ENCODE measurements around the gene ATP13A2.

Gene ATP13A2

GRCh38 chr1:17033481-17033880 lies 21.8 kb upstream of the ATP13A2 start:
- H3K36me3 ChIP-seq (ENCODE audit: control insufficient read depth in 5 of 5, insufficient read depth in 5 of 5, low read length in 5 of 5) = peaks cover 9 to 44% (median 27%) of the 10 kb centered on the region in 5 donors
- H3K9ac ChIP-seq (ENCODE audit: low read length in 5 of 5) = no peak overlapping the region
- H3K27me3 ChIP-seq (ENCODE audit: control insufficient read depth in 5 of 5, insufficient read depth in 4 of 5, low read length in 5 of 5) = no peaks in the 10 kb centered on the region
- no peak overlapping the region for H3K27ac ChIP-seq (ENCODE audit: low read depth, low read length)
- H3K4me3 ChIP-seq (ENCODE audit: low read depth in 1 of 5, low read length in 5 of 5) = no peak overlapping the region
- peaks cover 0 to 7% (median 0%) of the 10 kb centered on the region in 5 donors for H3K4me1 ChIP-seq (ENCODE audit: control insufficient read depth in 5 of 5, insufficient read depth in 5 of 5, low read length in 5 of 5)
- no peaks in the 10 kb centered on the region for H3K9me3 ChIP-seq (ENCODE audit: control insufficient read depth in 5 of 5, low read length in 5 of 5)

- H3K4me3 ChIP-seq (ENCODE audit: low read depth in 1 of 5, low read length in 5 of 5) = no peak overlapping the region
- H3K4me1 ChIP-seq (ENCODE audit: control insufficient read depth in 5 of 5, insufficient read depth in 5 of 5, low read length in 5 of 5) = peaks cover 0 to 12% (median 5%) of the 10 kb centered on the region in 5 donors
- no peaks in the 10 kb centered on the region for H3K27me3 ChIP-seq (ENCODE audit: control insufficient read depth in 5 of 5, insufficient read depth in 4 of 5, low read length in 5 of 5)
- H3K27ac ChIP-seq (ENCODE audit: low read depth, low read length) = no peak overlapping the region
- H3K9me3 ChIP-seq (ENCODE audit: control insufficient read depth in 5 of 5, low read length in 5 of 5) = no peaks in the 10 kb centered on the region
- H3K36me3 ChIP-seq (ENCODE audit: control insufficient read depth in 5 of 5, insufficient read depth in 5 of 5, low read length in 5 of 5) = peaks cover 9 to 47% (median 29%) of the 10 kb centered on the region in 5 donors
- no peak overlapping the region for H3K9ac ChIP-seq (ENCODE audit: low read length in 5 of 5)
Observed at GRCh38 chr1:17032741-17033140, 21.0 kb upstream of the ATP13A2 start.

GRCh38 chr1:17031436-17031835 lies 19.7 kb upstream of the ATP13A2 start:
- Histone ChIP-seq H3K4me3 (ENCODE audit: low read depth in 1 of 5, low read length in 5 of 5) (no peak overlapping the region), H3K27me3 (ENCODE audit: control insufficient read depth in 5 of 5, insufficient read depth in 4 of 5, low read length in 5 of 5) (no peaks in the 10 kb centered on the region), H3K4me1 (ENCODE audit: control insufficient read depth in 5 of 5, insufficient read depth in 5 of 5, low read length in 5 of 5) (peaks cover 0 to 20% (median 13%) of the 10 kb centered on the region in 5 donors), H3K27ac (ENCODE audit: low read depth, low read length) (no peak overlapping the region), H3K9me3 (ENCODE audit: control insufficient read depth in 5 of 5, low read length in 5 of 5) (no peaks in the 10 kb centered on the region), H3K36me3 (ENCODE audit: control insufficient read depth in 5 of 5, insufficient read depth in 5 of 5, low read length in 5 of 5) (peaks cover 11 to 57% (median 42%) of the 10 kb centered on the region in 5 donors), H3K9ac (ENCODE audit: low read length in 5 of 5) (no peak overlapping the region)

- peaks cover 14 to 68% (median 48%) of the 10 kb centered on the region in 5 donors for H3K36me3 ChIP-seq (ENCODE audit: control insufficient read depth in 5 of 5, insufficient read depth in 5 of 5, low read length in 5 of 5)
- no peaks in the 10 kb centered on the region for H3K9me3 ChIP-seq (ENCODE audit: control insufficient read depth in 5 of 5, low read length in 5 of 5)
- no peak overlapping the region for H3K4me3 ChIP-seq (ENCODE audit: low read depth in 1 of 5, low read length in 5 of 5)
- H3K9ac ChIP-seq (ENCODE audit: low read length in 5 of 5) = no peak overlapping the region
- peaks cover 0 to 20% (median 13%) of the 10 kb centered on the region in 5 donors for H3K4me1 ChIP-seq (ENCODE audit: control insufficient read depth in 5 of 5, insufficient read depth in 5 of 5, low read length in 5 of 5)
- H3K27ac ChIP-seq (ENCODE audit: low read depth, low read length) = no peak overlapping the region
- no peaks in the 10 kb centered on the region for H3K27me3 ChIP-seq (ENCODE audit: control insufficient read depth in 5 of 5, insufficient read depth in 4 of 5, low read length in 5 of 5)
Observed at GRCh38 chr1:17030206-17030605, 18.5 kb upstream of the ATP13A2 start.

GRCh38 chr1:17028662-17029188 lies 17.0 kb upstream of the ATP13A2 start:
- Histone ChIP-seq H3K27ac (ENCODE audit: low read depth, low read length) (no peak overlapping the region), H3K4me3 (ENCODE audit: low read depth in 1 of 5, low read length in 5 of 5) (no peak overlapping the region), H3K4me1 (ENCODE audit: control insufficient read depth in 5 of 5, insufficient read depth in 5 of 5, low read length in 5 of 5) (peaks cover 0 to 20% (median 13%) of the 10 kb centered on the region in 5 donors), H3K27me3 (ENCODE audit: control insufficient read depth in 5 of 5, insufficient read depth in 4 of 5, low read length in 5 of 5) (no peaks in the 10 kb centered on the region), H3K9me3 (ENCODE audit: control insufficient read depth in 5 of 5, low read length in 5 of 5) (no peaks in the 10 kb centered on the region), H3K9ac (ENCODE audit: low read length in 5 of 5) (no peak overlapping the region), H3K36me3 (ENCODE audit: control insufficient read depth in 5 of 5, insufficient read depth in 5 of 5, low read length in 5 of 5) (peaks cover 14 to 79% (median 60%) of the 10 kb centered on the region in 5 donors)

GRCh38 chr1:17027900-17028299 lies 16.2 kb upstream of the ATP13A2 start:
- H3K27ac ChIP-seq (ENCODE audit: low read depth, low read length) = no peak overlapping the region
- no peak overlapping the region for H3K4me3 ChIP-seq (ENCODE audit: low read depth in 1 of 5, low read length in 5 of 5)
- H3K9ac ChIP-seq (ENCODE audit: low read length in 5 of 5) = no peak overlapping the region
- no peaks in the 10 kb centered on the region for H3K27me3 ChIP-seq (ENCODE audit: control insufficient read depth in 5 of 5, insufficient read depth in 4 of 5, low read length in 5 of 5)
- peaks cover 0 to 20% (median 15%) of the 10 kb centered on the region in 5 donors for H3K4me1 ChIP-seq (ENCODE audit: control insufficient read depth in 5 of 5, insufficient read depth in 5 of 5, low read length in 5 of 5)
- peaks cover 15 to 81% (median 62%) of the 10 kb centered on the region in 5 donors for H3K36me3 ChIP-seq (ENCODE audit: control insufficient read depth in 5 of 5, insufficient read depth in 5 of 5, low read length in 5 of 5)
- no peaks in the 10 kb centered on the region for H3K9me3 ChIP-seq (ENCODE audit: control insufficient read depth in 5 of 5, low read length in 5 of 5)

- H3K27ac ChIP-seq (ENCODE audit: low read depth, low read length) = no peak overlapping the region
- H3K36me3 ChIP-seq (ENCODE audit: control insufficient read depth in 5 of 5, insufficient read depth in 5 of 5, low read length in 5 of 5) = peaks cover 16 to 81% (median 62%) of the 10 kb centered on the region in 5 donors
Observed at GRCh38 chr1:17027403-17027802, 15.7 kb upstream of the ATP13A2 start.

GRCh38 chr1:17024721-17025120 lies 13.0 kb upstream of the ATP13A2 start:
- Histone ChIP-seq H3K9me3 (ENCODE audit: control insufficient read depth in 5 of 5, low read length in 5 of 5) (no peaks in the 10 kb centered on the region), H3K27ac (ENCODE audit: low read depth, low read length) (no peak overlapping the region), H3K27me3 (ENCODE audit: control insufficient read depth in 5 of 5, insufficient read depth in 4 of 5, low read length in 5 of 5) (no peaks in the 10 kb centered on the region), H3K9ac (ENCODE audit: low read length in 5 of 5) (no peak overlapping the region), H3K36me3 (ENCODE audit: control insufficient read depth in 5 of 5, insufficient read depth in 5 of 5, low read length in 5 of 5) (peaks cover 18 to 92% (median 80%) of the 10 kb centered on the region in 5 donors), H3K4me1 (ENCODE audit: control insufficient read depth in 5 of 5, insufficient read depth in 5 of 5, low read length in 5 of 5) (peaks cover 0 to 20% (median 15%) of the 10 kb centered on the region in 5 donors), H3K4me3 (ENCODE audit: low read depth in 1 of 5, low read length in 5 of 5) (no peak overlapping the region)

More at GRCh38 chr1:17027403-17027802, 15.7 kb upstream of the ATP13A2 start:
- Histone ChIP-seq H3K9me3 (ENCODE audit: control insufficient read depth in 5 of 5, low read length in 5 of 5) (no peaks in the 10 kb centered on the region), H3K4me3 (ENCODE audit: low read depth in 1 of 5, low read length in 5 of 5) (no peak overlapping the region), H3K4me1 (ENCODE audit: control insufficient read depth in 5 of 5, insufficient read depth in 5 of 5, low read length in 5 of 5) (peaks cover 0 to 20% (median 15%) of the 10 kb centered on the region in 5 donors), H3K27me3 (ENCODE audit: control insufficient read depth in 5 of 5, insufficient read depth in 4 of 5, low read length in 5 of 5) (no peaks in the 10 kb centered on the region), H3K9ac (ENCODE audit: low read length in 5 of 5) (no peak overlapping the region)

GRCh38 chr1:17023573-17023972 lies 11.8 kb upstream of the ATP13A2 start:
- H3K9me3 ChIP-seq (ENCODE audit: control insufficient read depth in 5 of 5, low read length in 5 of 5) = no peaks in the 10 kb centered on the region
- H3K4me1 ChIP-seq (ENCODE audit: control insufficient read depth in 5 of 5, insufficient read depth in 5 of 5, low read length in 5 of 5) = peaks cover 0 to 15% (median 14%) of the 10 kb centered on the region in 5 donors
- no peak overlapping the region for H3K4me3 ChIP-seq (ENCODE audit: low read depth in 1 of 5, low read length in 5 of 5)
- no peak overlapping the region for H3K27ac ChIP-seq (ENCODE audit: low read depth, low read length)
- no peaks in the 10 kb centered on the region for H3K27me3 ChIP-seq (ENCODE audit: control insufficient read depth in 5 of 5, insufficient read depth in 4 of 5, low read length in 5 of 5)
- no peak overlapping the region for H3K9ac ChIP-seq (ENCODE audit: low read length in 5 of 5)
- peaks cover 27 to 98% (median 86%) of the 10 kb centered on the region in 5 donors for H3K36me3 ChIP-seq (ENCODE audit: control insufficient read depth in 5 of 5, insufficient read depth in 5 of 5, low read length in 5 of 5)

GRCh38 chr1:17023102-17023501 lies 11.4 kb upstream of the ATP13A2 start:
- no peak overlapping the region for H3K4me3 ChIP-seq (ENCODE audit: low read depth in 1 of 5, low read length in 5 of 5)
- peaks cover 0 to 13% (median 10%) of the 10 kb centered on the region in 5 donors for H3K4me1 ChIP-seq (ENCODE audit: control insufficient read depth in 5 of 5, insufficient read depth in 5 of 5, low read length in 5 of 5)
- no peak overlapping the region for H3K9ac ChIP-seq (ENCODE audit: low read length in 5 of 5)
- H3K27me3 ChIP-seq (ENCODE audit: control insufficient read depth in 5 of 5, insufficient read depth in 4 of 5, low read length in 5 of 5) = no peaks in the 10 kb centered on the region
- peaks cover 27 to 98% (median 86%) of the 10 kb centered on the region in 5 donors for H3K36me3 ChIP-seq (ENCODE audit: control insufficient read depth in 5 of 5, insufficient read depth in 5 of 5, low read length in 5 of 5)
- no peak overlapping the region for H3K27ac ChIP-seq (ENCODE audit: low read depth, low read length)
- no peaks in the 10 kb centered on the region for H3K9me3 ChIP-seq (ENCODE audit: control insufficient read depth in 5 of 5, low read length in 5 of 5)
